ENCODE data around the gene MYO15A. TPM values are rescaled to one million over a fixed set of nuclear protein-coding genes. Genes with fewer than 3 reads are reported as not detected.

The MYO15A gene
- total and polyA plus RNA-seq, 2 experiments from 2014 or later, result 2.4 to 2.8 TPM

- Histone ChIP-seq H3K27ac (no peak overlapping the region), H2AFZ (no peak overlapping the region), H4K20me1 (ENCODE audit: insufficient read depth, poor library complexity, severe bottlenecking) (no peaks in the 10 kb centered on the region), H3K4me1 (ENCODE audit: insufficient read depth) (no peaks in the 10 kb centered on the region), H3K79me2 (no peaks in the 10 kb centered on the region), H3K36me3 (replicated peaks; ENCODE audit: insufficient read depth, low read depth) (no peaks in the 10 kb centered on the region), H3K4me2 (no peak overlapping the region), H3K4me3 (no peak overlapping the region), H3K9me2 (replicated peaks; ENCODE audit: insufficient read depth) (no peaks in the 10 kb centered on the region), H3K27me3 (no peaks in the 10 kb centered on the region), H3K9me3 (ENCODE audit: low read depth) (no peaks in the 10 kb centered on the region)
- no peak for DNase-seq (ENCODE audit: low spot score)
- TF ChIP-seq, protein P1, sequence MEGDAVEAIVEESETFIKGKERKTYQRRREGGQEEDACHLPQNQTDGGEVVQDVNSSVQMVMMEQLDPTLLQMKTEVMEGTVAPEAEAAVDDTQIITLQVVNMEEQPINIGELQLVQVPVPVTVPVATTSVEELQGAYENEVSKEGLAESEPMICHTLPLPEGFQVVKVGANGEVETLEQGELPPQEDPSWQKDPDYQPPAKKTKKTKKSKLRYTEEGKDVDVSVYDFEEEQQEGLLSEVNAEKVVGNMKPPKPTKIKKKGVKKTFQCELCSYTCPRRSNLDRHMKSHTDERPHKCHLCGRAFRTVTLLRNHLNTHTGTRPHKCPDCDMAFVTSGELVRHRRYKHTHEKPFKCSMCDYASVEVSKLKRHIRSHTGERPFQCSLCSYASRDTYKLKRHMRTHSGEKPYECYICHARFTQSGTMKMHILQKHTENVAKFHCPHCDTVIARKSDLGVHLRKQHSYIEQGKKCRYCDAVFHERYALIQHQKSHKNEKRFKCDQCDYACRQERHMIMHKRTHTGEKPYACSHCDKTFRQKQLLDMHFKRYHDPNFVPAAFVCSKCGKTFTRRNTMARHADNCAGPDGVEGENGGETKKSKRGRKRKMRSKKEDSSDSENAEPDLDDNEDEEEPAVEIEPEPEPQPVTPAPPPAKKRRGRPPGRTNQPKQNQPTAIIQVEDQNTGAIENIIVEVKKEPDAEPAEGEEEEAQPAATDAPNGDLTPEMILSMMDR (IDR thresholded peaks at IDR 0.05; ENCODE audit: poor library complexity), result no peak
- no peak for TF ChIP-seq EZH2 (IDR thresholded peaks at IDR 0.05; ENCODE audit: borderline replicate concordance)
- TF ChIP-seq EZH2phosphoT487 (IDR thresholded peaks at IDR 0.05; ENCODE audit: low read depth, severe bottlenecking, unreplicated experiment), result no peak
Observed at GRCh38 chr17:18071751-18072150, 36.8 kb upstream of the MYO15A start.

GRCh38 chr17:18074566-18075272 lies 33.8 kb upstream of the MYO15A start:
- no peak overlapping the region for H3K4me3 ChIP-seq
- H3K27ac ChIP-seq, result no peak overlapping the region
- no peaks in the 10 kb centered on the region for H3K9me3 ChIP-seq (ENCODE audit: low read depth)
- H3K4me1 ChIP-seq (ENCODE audit: insufficient read depth), result no peaks in the 10 kb centered on the region
- no peak overlapping the region for H3K4me2 ChIP-seq
- WGBS (ENCODE audit: low lambda C conversion rate, missing lambda C conversion rate), result 83% methylated on average over 6 of the region's 6 CpGs
- no peaks in the 10 kb centered on the region for H4K20me1 ChIP-seq (ENCODE audit: insufficient read depth, poor library complexity, severe bottlenecking)
- H3K36me3 ChIP-seq (replicated peaks; ENCODE audit: insufficient read depth, low read depth), result no peaks in the 10 kb centered on the region
- no peaks in the 10 kb centered on the region for H3K27me3 ChIP-seq
- H2AFZ ChIP-seq, result no peak overlapping the region
- H3K79me2 ChIP-seq, result no peaks in the 10 kb centered on the region
- TF ChIP-seq EZH2phosphoT487 (IDR thresholded peaks at IDR 0.05; ENCODE audit: low read depth, severe bottlenecking, unreplicated experiment), result no peak
- no peak for TF ChIP-seq EZH2 (IDR thresholded peaks at IDR 0.05; ENCODE audit: borderline replicate concordance)
- TF ChIP-seq, protein P1 (IDR thresholded peaks at IDR 0.05; ENCODE audit: poor library complexity), result no peak
- no peak for DNase-seq (ENCODE audit: low spot score)
- no peaks in the 10 kb centered on the region for H3K9me2 ChIP-seq (replicated peaks; ENCODE audit: insufficient read depth)

DNA sequence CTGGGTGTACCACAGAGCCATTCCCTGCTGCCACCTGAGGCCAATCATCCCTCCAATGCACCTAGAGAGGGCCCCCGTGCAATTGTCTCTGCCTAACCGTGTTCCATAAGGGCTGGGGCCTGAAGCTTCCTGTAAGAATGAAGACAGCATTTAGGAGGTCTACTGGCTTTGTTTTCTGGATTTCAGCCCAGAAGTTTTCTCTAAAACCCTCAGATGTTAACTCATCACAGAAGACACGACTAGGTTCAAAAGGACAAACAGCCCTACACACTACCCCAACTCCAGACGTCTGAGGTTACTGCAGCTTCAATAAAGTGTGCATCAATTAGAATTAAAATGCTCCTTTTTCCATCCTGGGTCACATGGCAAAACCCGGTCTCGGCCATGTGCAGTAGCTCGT lies 31.6 kb upstream of the MYO15A start:
- H3K4me3 ChIP-seq, result no peak overlapping the region
- DNase-seq (ENCODE audit: low spot score), result no peak
- no peaks in the 10 kb centered on the region for H3K79me2 ChIP-seq
- no peaks in the 10 kb centered on the region for H3K9me2 ChIP-seq (replicated peaks; ENCODE audit: insufficient read depth)
- no peaks in the 10 kb centered on the region for H3K4me1 ChIP-seq (ENCODE audit: insufficient read depth)
- TF ChIP-seq EZH2 (IDR thresholded peaks at IDR 0.05; ENCODE audit: borderline replicate concordance) (no peak), EZH2phosphoT487 (IDR thresholded peaks at IDR 0.05; ENCODE audit: low read depth, severe bottlenecking, unreplicated experiment) (no peak)
- TF ChIP-seq, protein P1 (IDR thresholded peaks at IDR 0.05; ENCODE audit: poor library complexity), result no peak
- H2AFZ ChIP-seq, result no peak overlapping the region
- H3K9me3 ChIP-seq (ENCODE audit: low read depth), result no peaks in the 10 kb centered on the region
- 53% methylated on average over 7 of the region's 7 CpGs for WGBS (ENCODE audit: low lambda C conversion rate, missing lambda C conversion rate)
- no peaks in the 10 kb centered on the region for H3K36me3 ChIP-seq (replicated peaks; ENCODE audit: insufficient read depth, low read depth)
- no peak overlapping the region for H3K27ac ChIP-seq
- no peaks in the 10 kb centered on the region for H3K27me3 ChIP-seq
- no peak overlapping the region for H3K4me2 ChIP-seq
- H4K20me1 ChIP-seq (ENCODE audit: insufficient read depth, poor library complexity, severe bottlenecking), result no peaks in the 10 kb centered on the region

Data from hepatocyte (in vitro differentiated cells).